SU-DHL-6 (cell line): ENCODE measurements around the gene NR2E3.

Experiments used
- H2AFZ ChIP-seq: fragments of 200-600 bp; sonication (generic); 2 replicates; pipeline ENCODE4 v1.6.1; 2014; ENCODE audit warnings: low read depth, mild to moderate bottlenecking, moderate library complexity, mixed read lengths, antibody characterized with exemption, low read length; ENCODE audit not compliant: severe bottlenecking
- H3F3A ChIP-seq: fragments of 200-600 bp; shearing (Covaris generic); 2 replicates; pipeline ENCODE4 v1.6.0; 2016; ENCODE audit warnings: antibody characterized with exemption, mild to moderate bottlenecking; ENCODE audit not compliant: insufficient read depth
- H3K27ac ChIP-seq: fragments of 200-600 bp; sonication (generic); 2 replicates; pipeline ENCODE4 v1.5.1; 2016; ENCODE audit warnings: low read depth, mild to moderate bottlenecking, low read length, moderate library complexity, mixed read lengths
- H3K27me3 ChIP-seq: fragments of 200-600 bp; sonication (generic), shearing (Covaris generic); 2 replicates; pipeline ENCODE4 v1.6.0; 2014; ENCODE audit warnings: mild to moderate bottlenecking, low read length
- H3K36me3 ChIP-seq: fragments of 200-600 bp; sonication (generic); 2 replicates; pipeline ENCODE4 v1.6.1; 2014; ENCODE audit warnings: mild to moderate bottlenecking, low read length, mixed read lengths
- H3K4me2 ChIP-seq: fragments of 300-600, 200-600 bp; shearing (Covaris generic), sonication (generic); 2 replicates; pipeline ENCODE4 v1.6.0; 2014; ENCODE audit warnings: low read length, low read depth, mild to moderate bottlenecking; ENCODE audit not compliant: poor library complexity, severe bottlenecking
- H3K4me3 ChIP-seq: fragments of 200-600 bp; sonication (generic); 2 replicates; pipeline ENCODE4 v1.5.1; 2014; ENCODE audit warnings: antibody characterized with exemption, low read length, mild to moderate bottlenecking, mixed read lengths; ENCODE audit not compliant: insufficient read depth, poor library complexity, severe bottlenecking
- H3K79me2 ChIP-seq: fragments of 200-600 bp; sonication (generic); 2 replicates; pipeline ENCODE4 v1.6.1; 2014; ENCODE audit warnings: mild to moderate bottlenecking, low read length, moderate library complexity; ENCODE audit not compliant: insufficient read depth
- H3K9ac ChIP-seq: fragments of 200-600 bp; sonication (generic); 2 replicates; pipeline ENCODE4 v1.7.0; 2014; ENCODE audit warnings: mild to moderate bottlenecking, low read length
- H3K9me2 ChIP-seq: fragments of 200-600 bp; sonication (generic); replicated peaks from 2 replicates; pipeline ENCODE4 v1.6.1; 2014; ENCODE audit warnings: low read length; ENCODE audit not compliant: insufficient read depth
- H3K9me3 ChIP-seq: fragments of 200-600 bp; sonication (generic); 2 replicates; pipeline ENCODE4 v1.6.1; 2014; ENCODE audit warnings: low read length, mixed read lengths; ENCODE audit not compliant: insufficient read depth
- H4K20me1 ChIP-seq: fragments of 200-600 bp; sonication (generic); 2 replicates; pipeline ENCODE4 v1.6.1; 2014; ENCODE audit warnings: low read depth, mild to moderate bottlenecking, antibody characterized with exemption, low read length, moderate library complexity, mixed read lengths
- EZH2phosphoT487 ChIP-seq: fragments of 200-600 bp; sonication (generic), shearing (Covaris generic); conservative IDR thresholded peaks from 2 replicates; pipeline ENCODE4 v1.6.1; 2018; ENCODE audit warnings: mild to moderate bottlenecking, antibody characterized with exemption, low read length, moderate library complexity, mixed read lengths
- TF ChIP-seq, protein P1 (sequence below): fragments of 200-600 bp; sonication (generic); IDR thresholded peaks from one replicate; pipeline ENCODE4 v1.5.1; 2017; ENCODE audit warnings: antibody characterized with exemption, mild to moderate bottlenecking, low read length, moderate library complexity; ENCODE audit not compliant: insufficient read depth, poor library complexity, severe bottlenecking

NR2E3 gene

DNA sequence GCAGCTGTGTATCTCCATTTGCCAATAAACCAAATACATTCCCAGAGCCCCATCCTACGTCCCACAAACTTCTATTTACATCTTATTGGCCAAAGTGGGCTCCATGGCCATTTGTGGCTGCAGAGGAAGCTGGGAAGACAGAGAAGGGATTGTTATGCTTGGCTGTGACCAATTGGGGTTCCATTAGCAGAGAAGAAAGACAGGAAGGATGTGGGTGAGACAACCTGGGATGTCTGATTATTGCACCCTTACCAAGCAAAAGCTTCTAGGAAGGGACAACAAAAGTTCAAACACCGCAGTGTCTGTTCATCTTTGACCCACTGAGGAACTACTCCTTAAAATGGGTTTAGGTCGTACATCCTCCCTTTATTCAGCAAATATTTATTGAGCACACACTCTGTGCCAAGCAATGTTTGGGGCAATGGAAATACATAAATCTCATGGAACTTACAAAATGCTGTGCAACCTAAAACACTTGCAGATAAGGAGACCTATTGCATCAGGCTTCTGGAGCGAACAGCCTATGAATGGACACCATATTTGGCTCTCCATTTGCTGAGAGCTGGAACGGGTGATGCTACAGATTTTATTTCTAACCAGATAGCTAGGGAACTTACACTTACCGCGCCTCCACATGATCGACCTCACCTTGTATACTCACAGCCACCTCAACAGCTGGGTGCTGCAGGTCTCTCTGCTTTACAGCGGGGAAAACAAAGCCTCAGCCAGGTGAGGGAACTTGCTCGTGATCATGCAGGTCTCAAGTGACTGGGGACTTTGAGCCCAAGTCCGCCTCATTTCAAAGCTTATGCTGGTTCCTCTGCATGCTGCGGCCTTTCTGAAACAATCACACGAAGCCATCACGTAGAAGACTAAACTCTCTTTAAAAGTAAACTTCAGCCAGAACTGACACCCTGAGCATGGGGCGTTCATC is 21.4 kb upstream of the NR2E3 start:
- no peaks in the 10 kb centered on the region for H3K9me2 ChIP-seq
- no peaks in the 10 kb centered on the region for H3K27me3 ChIP-seq
- no peaks in the 10 kb centered on the region for H3K36me3 ChIP-seq
- H3K27ac ChIP-seq = no peak overlapping the region
- H3K9me3 ChIP-seq = no peaks in the 10 kb centered on the region
- H4K20me1 ChIP-seq = no peaks in the 10 kb centered on the region
- H3K4me2 ChIP-seq = no peak overlapping the region
- no peak overlapping the region for H2AFZ ChIP-seq
- no peaks in the 10 kb centered on the region for H3F3A ChIP-seq
- no peak overlapping the region for H3K9ac ChIP-seq
- no peak overlapping the region for H3K4me3 ChIP-seq
- TF ChIP-seq, protein P1, sequence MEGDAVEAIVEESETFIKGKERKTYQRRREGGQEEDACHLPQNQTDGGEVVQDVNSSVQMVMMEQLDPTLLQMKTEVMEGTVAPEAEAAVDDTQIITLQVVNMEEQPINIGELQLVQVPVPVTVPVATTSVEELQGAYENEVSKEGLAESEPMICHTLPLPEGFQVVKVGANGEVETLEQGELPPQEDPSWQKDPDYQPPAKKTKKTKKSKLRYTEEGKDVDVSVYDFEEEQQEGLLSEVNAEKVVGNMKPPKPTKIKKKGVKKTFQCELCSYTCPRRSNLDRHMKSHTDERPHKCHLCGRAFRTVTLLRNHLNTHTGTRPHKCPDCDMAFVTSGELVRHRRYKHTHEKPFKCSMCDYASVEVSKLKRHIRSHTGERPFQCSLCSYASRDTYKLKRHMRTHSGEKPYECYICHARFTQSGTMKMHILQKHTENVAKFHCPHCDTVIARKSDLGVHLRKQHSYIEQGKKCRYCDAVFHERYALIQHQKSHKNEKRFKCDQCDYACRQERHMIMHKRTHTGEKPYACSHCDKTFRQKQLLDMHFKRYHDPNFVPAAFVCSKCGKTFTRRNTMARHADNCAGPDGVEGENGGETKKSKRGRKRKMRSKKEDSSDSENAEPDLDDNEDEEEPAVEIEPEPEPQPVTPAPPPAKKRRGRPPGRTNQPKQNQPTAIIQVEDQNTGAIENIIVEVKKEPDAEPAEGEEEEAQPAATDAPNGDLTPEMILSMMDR = no peak
- no peak for TF ChIP-seq EZH2phosphoT487
- no peaks in the 10 kb centered on the region for H3K79me2 ChIP-seq

DNA sequence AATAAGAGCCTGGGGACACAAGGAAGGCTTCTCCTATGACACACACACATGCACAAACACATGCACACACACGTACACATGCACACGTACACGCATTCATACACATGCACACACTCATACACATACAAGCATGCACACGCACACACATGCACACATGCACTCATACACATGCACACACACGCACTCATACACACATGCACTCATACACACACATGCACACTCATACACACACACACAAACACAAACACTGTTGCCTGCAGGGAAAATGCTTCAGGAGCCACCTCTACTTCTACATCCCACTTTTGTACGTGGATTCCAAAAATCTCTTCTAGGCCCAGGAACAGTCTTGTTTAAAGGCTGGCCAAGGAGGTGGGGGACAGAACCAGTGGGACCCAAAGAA is 20.7 kb upstream of the NR2E3 start:
- Histone ChIP-seq H3K27me3 (no peaks in the 10 kb centered on the region), H3K4me2 (no peak overlapping the region), H3F3A (no peaks in the 10 kb centered on the region), H4K20me1 (no peaks in the 10 kb centered on the region), H3K9me2 (no peaks in the 10 kb centered on the region), H3K79me2 (no peaks in the 10 kb centered on the region), H3K36me3 (no peaks in the 10 kb centered on the region), H3K9ac (no peak overlapping the region), H2AFZ (no peak overlapping the region), H3K4me3 (no peak overlapping the region), H3K9me3 (no peaks in the 10 kb centered on the region), H3K27ac (no peak overlapping the region)
- TF ChIP-seq, protein P1 = no peak
- TF ChIP-seq EZH2phosphoT487 = no peak

DNA sequence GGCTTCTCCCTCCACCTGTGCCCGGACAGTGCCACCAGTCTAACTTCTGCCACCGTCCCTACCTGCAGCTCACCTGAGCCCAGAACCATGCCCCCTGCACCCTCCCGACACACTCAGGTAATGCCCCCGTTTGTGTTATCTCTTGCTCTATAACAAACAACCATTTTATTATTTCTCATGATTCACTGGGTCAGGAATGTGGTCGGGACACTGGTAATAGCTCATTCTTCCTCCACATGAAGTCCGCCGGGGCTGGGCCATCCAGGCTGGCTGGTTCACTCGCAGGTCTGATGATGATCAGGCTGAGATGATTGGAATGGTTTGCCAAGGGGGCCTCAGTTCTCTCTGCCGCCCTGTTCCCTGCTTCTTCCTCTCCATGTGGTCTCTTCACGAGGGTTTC is 20.3 kb upstream of the NR2E3 start:
- no peak overlapping the region for H2AFZ ChIP-seq
- no peaks in the 10 kb centered on the region for H3F3A ChIP-seq
- no peak overlapping the region for H3K27ac ChIP-seq
- no peaks in the 10 kb centered on the region for H3K27me3 ChIP-seq
- no peaks in the 10 kb centered on the region for H3K9me3 ChIP-seq
- no peak overlapping the region for H3K9ac ChIP-seq
- no peaks in the 10 kb centered on the region for H4K20me1 ChIP-seq
- TF ChIP-seq, protein P1 = no peak
- no peak for TF ChIP-seq EZH2phosphoT487
- no peaks in the 10 kb centered on the region for H3K36me3 ChIP-seq
- no peaks in the 10 kb centered on the region for H3K79me2 ChIP-seq
- H3K4me3 ChIP-seq = no peak overlapping the region
- no peaks in the 10 kb centered on the region for H3K9me2 ChIP-seq
- H3K4me2 ChIP-seq = no peak overlapping the region
